Activated T-helper 17 cell treated with anti-CD3 and anti-CD28 coated beads, Interleukin-2, amount 50 U/mL, for 72 hours (primary cell): ENCODE data around the gene MYO18A. TPM values are rescaled to one million over a fixed set of nuclear protein-coding genes. Genes with fewer than 3 reads are reported as not detected.
"Not testable (repeated sequence)": the region's sequence is repeated elsewhere in the genome, so short reads cannot be mapped to it uniquely, and the experiment has no call there.

Experiments used
- ATAC-seq: fragments of 150-1000 bp; cut with Tn5 transposase; replicated peaks from 2 replicates; pipeline ENCODE4 v1.10.0; 2021; ENCODE audit warnings: mild to moderate bottlenecking, moderate library complexity
- H3K27ac Mint-ChIP-seq: one replicate; pipeline ENCODE4 v1.8.0; 2022; ENCODE audit warnings: mixed read lengths
- H3K27me3 Mint-ChIP-seq: one replicate; pipeline ENCODE4 v1.8.0; 2022; ENCODE audit warnings: mixed read lengths
- H3K36me3 Mint-ChIP-seq: one replicate; pipeline ENCODE4 v1.8.0; 2022; ENCODE audit warnings: low read depth, mild to moderate bottlenecking, mixed read lengths
- H3K4me1 Mint-ChIP-seq: one replicate; pipeline ENCODE4 v1.8.0; 2022; ENCODE audit warnings: mixed read lengths
- H3K4me3 Mint-ChIP-seq: one replicate; pipeline ENCODE4 v1.8.0; 2022; ENCODE audit warnings: mild to moderate bottlenecking, mixed read lengths
- H3K9me3 Mint-ChIP-seq: one replicate; pipeline ENCODE4 v1.8.0; 2022; ENCODE audit warnings: mixed read lengths
- total RNA-seq, 2 donors: library from RNA; stranded (reverse); gene quantifications; one replicate each; pipeline ENCODE4 v1.2.3, GENCODE V29; 2022

The MYO18A gene
- total RNA-seq, 2 donors from 2014 or later, result 90.6 to 95.9 TPM

- peaks cover 12% of the 10 kb centered on the region for H3K4me1 Mint-ChIP-seq
- ATAC-seq, result no peak
- no peak overlapping the region for H3K27ac Mint-ChIP-seq
- H3K4me3 Mint-ChIP-seq, result peak overlapping the region; percentile 75
- H3K27me3 Mint-ChIP-seq, result peaks cover 4% of the 10 kb centered on the region
- no peaks in the 10 kb centered on the region for H3K36me3 Mint-ChIP-seq
- H3K9me3 Mint-ChIP-seq, result no peaks in the 10 kb centered on the region
Measured at GRCh38 chr17:29179232-29180033, 765 bp downstream of the MYO18A start.

GRCh38 chr17:29178750-29179231 lies 1.4 kb downstream of the MYO18A start:
- Mint-ChIP-seq H3K27me3 (peaks cover 4% of the 10 kb centered on the region), H3K36me3 (no peaks in the 10 kb centered on the region), H3K4me1 (peaks cover 12% of the 10 kb centered on the region), H3K9me3 (no peaks in the 10 kb centered on the region), H3K4me3 (peak overlapping the region; percentile 75), H3K27ac (peak overlapping the region; percentile 62)
- no peak for ATAC-seq

GRCh38 chr17:29177871-29178749 lies 2.1 kb downstream of the MYO18A start:
- H3K9me3 Mint-ChIP-seq, result no peaks in the 10 kb centered on the region
- no peaks in the 10 kb centered on the region for H3K36me3 Mint-ChIP-seq
- no peak for ATAC-seq
- H3K4me1 Mint-ChIP-seq, result peaks cover 12% of the 10 kb centered on the region
- peak overlapping the region; percentile 62 for H3K27ac Mint-ChIP-seq
- peaks cover 4% of the 10 kb centered on the region for H3K27me3 Mint-ChIP-seq
- peak overlapping the region; percentile 75 for H3K4me3 Mint-ChIP-seq

GRCh38 chr17:29177541-29177870 lies 2.7 kb downstream of the MYO18A start:
- peaks cover 12% of the 10 kb centered on the region for H3K4me1 Mint-ChIP-seq
- no peaks in the 10 kb centered on the region for H3K9me3 Mint-ChIP-seq
- ATAC-seq, result no peak
- H3K36me3 Mint-ChIP-seq, result no peaks in the 10 kb centered on the region
- H3K27me3 Mint-ChIP-seq, result peaks cover 2% of the 10 kb centered on the region
- H3K4me3 Mint-ChIP-seq, result peak overlapping the region; percentile 75
- peak overlapping the region; percentile 62 for H3K27ac Mint-ChIP-seq

GRCh38 chr17:29176558-29177351 lies 3.4 kb downstream of the MYO18A start:
- peak; percentile 53 for ATAC-seq
- Mint-ChIP-seq H3K9me3 (no peaks in the 10 kb centered on the region), H3K27me3 (no peaks in the 10 kb centered on the region), H3K4me1 (peaks cover 12% of the 10 kb centered on the region), H3K27ac (peak overlapping the region; percentile 81), H3K4me3 (peak overlapping the region; percentile 75), H3K36me3 (no peaks in the 10 kb centered on the region)

GRCh38 chr17:29175349-29175748 lies 4.8 kb downstream of the MYO18A start:
- Mint-ChIP-seq H3K4me1 (peaks cover 12% of the 10 kb centered on the region), H3K4me3 (no peak overlapping the region), H3K27me3 (no peaks in the 10 kb centered on the region), H3K9me3 (no peaks in the 10 kb centered on the region), H3K36me3 (no peaks in the 10 kb centered on the region), H3K27ac (no peak overlapping the region)
- ATAC-seq, result no peak

GRCh38 chr17:29172589-29172988 lies 7.6 kb downstream of the MYO18A start:
- Mint-ChIP-seq H3K4me3 (no peak overlapping the region), H3K27ac (no peak overlapping the region), H3K36me3 (no peaks in the 10 kb centered on the region)

GRCh38 chr17:29170682-29171081 lies 9.5 kb downstream of the MYO18A start:
- no peak overlapping the region for H3K4me3 Mint-ChIP-seq
- no peak for ATAC-seq
- no peaks in the 10 kb centered on the region for H3K27me3 Mint-ChIP-seq
- H3K27ac Mint-ChIP-seq, result peak overlapping the region; percentile 9
- peaks cover 5% of the 10 kb centered on the region for H3K4me1 Mint-ChIP-seq
- H3K36me3 Mint-ChIP-seq, result peaks cover 7% of the 10 kb centered on the region
- no peaks in the 10 kb centered on the region for H3K9me3 Mint-ChIP-seq

More at GRCh38 chr17:29172589-29172988, 7.6 kb downstream of the MYO18A start:
- Mint-ChIP-seq H3K9me3 (no peaks in the 10 kb centered on the region), H3K4me1 (peaks cover 9% of the 10 kb centered on the region), H3K27me3 (no peaks in the 10 kb centered on the region)
- ATAC-seq, result no peak

GRCh38 chr17:29169806-29170591 lies 10.2 kb downstream of the MYO18A start:
- H3K36me3 Mint-ChIP-seq, result peaks cover 7% of the 10 kb centered on the region
- peaks cover 5% of the 10 kb centered on the region for H3K4me1 Mint-ChIP-seq
- no peak overlapping the region for H3K4me3 Mint-ChIP-seq
- no peaks in the 10 kb centered on the region for H3K9me3 Mint-ChIP-seq
- ATAC-seq, result no peak
- H3K27ac Mint-ChIP-seq, result peak overlapping the region; percentile 9
- H3K27me3 Mint-ChIP-seq, result no peaks in the 10 kb centered on the region

GRCh38 chr17:29168759-29169126 lies 11.5 kb downstream of the MYO18A start:
- not testable (repeated sequence) for ATAC-seq, H3K27me3 Mint-ChIP-seq, H3K9me3 Mint-ChIP-seq, H3K27ac Mint-ChIP-seq, H3K4me1 Mint-ChIP-seq, H3K36me3 Mint-ChIP-seq, H3K4me3 Mint-ChIP-seq

GRCh38 chr17:29168079-29168758 lies 12.0 kb downstream of the MYO18A start:
- H3K4me3 Mint-ChIP-seq, result no peak overlapping the region
- H3K4me1 Mint-ChIP-seq, result peaks cover 5% of the 10 kb centered on the region
- H3K27ac Mint-ChIP-seq, result no peak overlapping the region
- peaks cover 7% of the 10 kb centered on the region for H3K36me3 Mint-ChIP-seq
- ATAC-seq, result no peak
- H3K9me3 Mint-ChIP-seq, result no peaks in the 10 kb centered on the region
- H3K27me3 Mint-ChIP-seq, result no peaks in the 10 kb centered on the region

GRCh38 chr17:29167393-29168078 lies 12.7 kb downstream of the MYO18A start:
- Mint-ChIP-seq H3K4me1 (peaks cover 5% of the 10 kb centered on the region), H3K27me3 (no peaks in the 10 kb centered on the region), H3K27ac (no peak overlapping the region), H3K9me3 (no peaks in the 10 kb centered on the region), H3K4me3 (no peak overlapping the region), H3K36me3 (peaks cover 7% of the 10 kb centered on the region)
- no peak for ATAC-seq

- H3K27me3 Mint-ChIP-seq, result no peaks in the 10 kb centered on the region
- H3K4me1 Mint-ChIP-seq, result peaks cover 5% of the 10 kb centered on the region
- H3K9me3 Mint-ChIP-seq, result no peaks in the 10 kb centered on the region
- H3K27ac Mint-ChIP-seq, result no peak overlapping the region
- H3K36me3 Mint-ChIP-seq, result peaks cover 7% of the 10 kb centered on the region
- ATAC-seq, result no peak
- H3K4me3 Mint-ChIP-seq, result no peak overlapping the region
Measured at GRCh38 chr17:29166507-29166887, 13.7 kb downstream of the MYO18A start.
